Duodenal mucosa (tissue), 2 donors: Measurements from ENCODE around the gene LIN28A.

Source experiments
- H3K27ac ChIP-seq: one replicate; pipeline ENCODE4 v1.7.0; 2013; ENCODE audit warnings: low read depth, low read length
- H3K27me3 ChIP-seq, 2 donors: one replicate each; pipeline ENCODE4 v1.7.0; 2013; ENCODE audit warnings: low read length in 2 of 2, control low read depth in 1 of 2; ENCODE audit not compliant: insufficient read depth in 2 of 2, control insufficient read depth in 1 of 2
- H3K36me3 ChIP-seq, 2 donors: one replicate each; pipeline ENCODE4 v1.7.0; 2013; ENCODE audit warnings: low read length in 2 of 2, control low read depth in 1 of 2; ENCODE audit not compliant: insufficient read depth in 2 of 2, control insufficient read depth in 1 of 2
- H3K4me1 ChIP-seq, 2 donors: one replicate each; pipeline ENCODE4 v1.7.0; 2013; ENCODE audit warnings: low read length in 2 of 2, control low read depth in 1 of 2; ENCODE audit not compliant: insufficient read depth in 2 of 2, control insufficient read depth in 1 of 2
- H3K4me3 ChIP-seq, 2 donors: one replicate each; pipeline ENCODE4 v1.7.0; 2013; ENCODE audit warnings: low read length in 2 of 2, low read depth in 1 of 2
- H3K9ac ChIP-seq, 2 donors: one replicate each; pipeline ENCODE4 v1.7.0; 2013; ENCODE audit warnings: low read length in 2 of 2, low read depth in 1 of 2
- H3K9me3 ChIP-seq, 2 donors: one replicate each; pipeline ENCODE4 v1.7.0; 2013; ENCODE audit warnings: low read length in 2 of 2, control low read depth in 1 of 2; ENCODE audit not compliant: control insufficient read depth in 1 of 2

LIN28A gene

GRCh38 chr1:26431979-26432695, 21.5 kb downstream of the LIN28A start, which contains the start of gene DHDDS:
Gene DHDDS (plus strand): TSS chr1:26432321. CDS start chr1:26432946, 625 bp downstream.
- H3K27me3 ChIP-seq, result no peaks in the 10 kb centered on the region
- peaks cover 4 to 6% of the 10 kb centered on the region in 2 donors for H3K36me3 ChIP-seq
- peaks cover 20 to 22% of the 10 kb centered on the region in 2 donors for H3K4me1 ChIP-seq
- H3K9me3 ChIP-seq, result no peaks in the 10 kb centered on the region
- H3K4me3 ChIP-seq, result peak within 1 kb of the TSS; percentile 90 to 97
- H3K27ac ChIP-seq, result peak within 1 kb of the TSS; percentile 69
- H3K9ac ChIP-seq, result peak within 1 kb of the TSS; percentile 84 to 94

- peaks cover 5 to 11% of the 10 kb centered on the region in 2 donors for H3K36me3 ChIP-seq
- peak overlapping the region; percentile 69 for H3K27ac ChIP-seq
- no peaks in the 10 kb centered on the region for H3K27me3 ChIP-seq
- peaks cover 20 to 22% of the 10 kb centered on the region in 2 donors for H3K4me1 ChIP-seq
- peak overlapping the region; percentile 84 to 94 for H3K9ac ChIP-seq
- no peaks in the 10 kb centered on the region for H3K9me3 ChIP-seq
- peak overlapping the region; percentile 90 to 97 for H3K4me3 ChIP-seq
These were observed 22.2 kb downstream of the LIN28A start for GRCh38 chr1:26432793-26433192.

- Histone ChIP-seq H3K36me3 (peaks cover 13 to 25% of the 10 kb centered on the region in 2 donors), H3K4me3 (no peak overlapping the region), H3K27me3 (no peaks in the 10 kb centered on the region), H3K27ac (no peak overlapping the region), H3K4me1 (peaks cover 20 to 22% of the 10 kb centered on the region in 2 donors), H3K9me3 (no peaks in the 10 kb centered on the region), H3K9ac (peak overlapping the region in 1 of 2 donors; percentile 19)
These were observed 23.6 kb downstream of the LIN28A start for GRCh38 chr1:26434161-26434752.

- H3K27ac ChIP-seq, result no peak overlapping the region
- no peak overlapping the region for H3K4me3 ChIP-seq
- no peaks in the 10 kb centered on the region for H3K27me3 ChIP-seq
- H3K9me3 ChIP-seq, result no peaks in the 10 kb centered on the region
- H3K9ac ChIP-seq, result no peak overlapping the region
- H3K4me1 ChIP-seq, result peaks cover 11 to 12% of the 10 kb centered on the region in 2 donors
- H3K36me3 ChIP-seq, result peaks cover 25 to 56% of the 10 kb centered on the region in 2 donors
These were observed 27.4 kb downstream of the LIN28A start for GRCh38 chr1:26438041-26438440.

GRCh38 chr1:26440259-26440658, 29.6 kb downstream of the LIN28A start:
- H3K9me3 ChIP-seq, result no peaks in the 10 kb centered on the region
- H3K27me3 ChIP-seq, result no peaks in the 10 kb centered on the region
- peaks cover 37 to 77% of the 10 kb centered on the region in 2 donors for H3K36me3 ChIP-seq
- H3K4me1 ChIP-seq, result no peaks in the 10 kb centered on the region
- no peak overlapping the region for H3K27ac ChIP-seq
- H3K9ac ChIP-seq, result no peak overlapping the region
- no peak overlapping the region for H3K4me3 ChIP-seq

- Histone ChIP-seq H3K9me3 (no peaks in the 10 kb centered on the region), H3K36me3 (peaks cover 19 to 69% of the 10 kb centered on the region in 2 donors), H3K27me3 (no peaks in the 10 kb centered on the region), H3K4me1 (no peaks in the 10 kb centered on the region), H3K9ac (no peak overlapping the region), H3K4me3 (no peak overlapping the region), H3K27ac (no peak overlapping the region)
These were observed 39.3 kb downstream of the LIN28A start for GRCh38 chr1:26449868-26450267.

GRCh38 chr1:26450908-26451307, 40.3 kb downstream of the LIN28A start:
- Histone ChIP-seq H3K9ac (no peak overlapping the region), H3K4me3 (no peak overlapping the region), H3K36me3 (peaks cover 15 to 67% of the 10 kb centered on the region in 2 donors), H3K9me3 (no peaks in the 10 kb centered on the region), H3K27ac (no peak overlapping the region), H3K27me3 (no peaks in the 10 kb centered on the region), H3K4me1 (no peaks in the 10 kb centered on the region)

- Histone ChIP-seq H3K27ac (no peak overlapping the region), H3K27me3 (no peaks in the 10 kb centered on the region), H3K4me1 (no peaks in the 10 kb centered on the region), H3K9ac (no peak overlapping the region), H3K36me3 (peaks cover 10 to 54% of the 10 kb centered on the region in 2 donors), H3K9me3 (no peaks in the 10 kb centered on the region), H3K4me3 (no peak overlapping the region)
These were observed 42.0 kb downstream of the LIN28A start for GRCh38 chr1:26452459-26453183.

GRCh38 chr1:26459148-26459547, 48.5 kb downstream of the LIN28A start:
- H3K9me3 ChIP-seq, result no peaks in the 10 kb centered on the region
- no peak overlapping the region for H3K27ac ChIP-seq
- no peak overlapping the region for H3K9ac ChIP-seq
- H3K4me3 ChIP-seq, result no peak overlapping the region
- no peaks in the 10 kb centered on the region for H3K27me3 ChIP-seq
- peaks cover 20 to 46% of the 10 kb centered on the region in 2 donors for H3K36me3 ChIP-seq
- no peaks in the 10 kb centered on the region for H3K4me1 ChIP-seq

GRCh38 chr1:26459573-26460031, 49.0 kb downstream of the LIN28A start:
- Histone ChIP-seq H3K9ac (no peak overlapping the region), H3K4me1 (no peaks in the 10 kb centered on the region), H3K36me3 (peaks cover 20 to 50% of the 10 kb centered on the region in 2 donors), H3K27ac (no peak overlapping the region), H3K9me3 (no peaks in the 10 kb centered on the region), H3K27me3 (no peaks in the 10 kb centered on the region), H3K4me3 (no peak overlapping the region)
